Ovary (tissue), 9 donors: Measurements from ENCODE around the gene HES4. TPM values are rescaled to one million over a fixed set of nuclear protein-coding genes. Genes with fewer than 3 reads are reported as not detected.
"Not testable (repeated sequence)": the region's sequence is repeated elsewhere in the genome, so short reads cannot be mapped to it uniquely, and the experiment has no call there.

Experiments
- DNase-seq, 5 donors: peaks; one replicate each; pipeline ENCODE4 v3.0.0-alpha.2; 2019 to 2020
- H3K27ac ChIP-seq, 2 donors: fragments of 200-600 bp; one replicate each; pipeline versions ENCODE4 v1.5.1 to v1.8.0; 2019 to 2022
- H3K27me3 ChIP-seq: fragments of 200-600 bp; one replicate; pipeline ENCODE4 v1.8.0; 2022
- H3K36me3 ChIP-seq: fragments of 200-600 bp; sonication (generic); one replicate; pipeline ENCODE4 v1.5.1; 2019
- H3K4me1 ChIP-seq: one replicate; pipeline ENCODE4 v1.8.1; 2013; ENCODE audit warnings: mild to moderate bottlenecking, moderate library complexity; ENCODE audit not compliant: insufficient read depth
- H3K4me3 ChIP-seq: fragments of 200-600 bp; sonication (generic); one replicate; pipeline ENCODE4 v1.5.1; 2017
- H3K9me3 ChIP-seq, 2 donors: fragments of 200-600 bp in 1 of 2; sonication (generic) in 1 of 2; one replicate each; pipeline versions ENCODE4 v1.5.1 to v1.8.1; 2013 to 2019; ENCODE audit warnings: mild to moderate bottlenecking in 1 of 2, moderate library complexity in 1 of 2
- EP300 ChIP-seq: sonication (generic); formaldehyde crosslinking; IDR thresholded peaks from one replicate; pipeline ENCODE4 v1.6.1; 2017; ENCODE audit warnings: antibody characterized with exemption
- POLR2A ChIP-seq: fragments of 450-650 bp; IDR thresholded peaks from one replicate; pipeline ENCODE4 v1.6.1; 2017; ENCODE audit warnings: antibody characterized with exemption, mild to moderate bottlenecking, moderate library complexity
- WGBS, 3 donors: extraction: QIAGEN DNeasy Blood & Tissue Kit in 1 of 3; methylation state at CpG; one replicate each; pipeline versions ENCODE4 v1.1.5 to v1.1.7; 2013 to 2017; 5-methylcytosine and 5-hydroxymethylcytosine counted together
- intact Hi-C, 4 donors: fragments of 100-400 bp; cut with DNase I; formaldehyde crosslinking; loops; one replicate each; pipeline versions ENCODE4 v1.11.0 to v1.15.1; 2022 to 2023
- polyA plus RNA-seq, 2 donors: library from polyadenylated mRNA; stranded (reverse); fragments of 200-250 nt in 1 of 2; fragments of 350-450 nt in 1 of 2; fragmentation: Illumina TruSeq in 1 of 2; extraction: RNeasy Lipid Tissue Mini Kit (QIAGEN cat#74804) in 1 of 2; gene quantifications; one replicate each; pipeline ENCODE4 v1.2.3, GENCODE V29; 2013 to 2014
- total RNA-seq, 7 donors: library from RNA; depleted of rRNA in 2 of 7; stranded (reverse); fragments of >200 nt in 2 of 7; fragmentation: NEBNext Ultra II Directional in 3 of 7; extraction: Animal tissue kit (Norgen Biotek cat#: 25700) in 3 of 7; gene quantifications; one replicate each; pipeline versions ENCODE4 v1.1.0 to v1.2.4, GENCODE V29; 2016 to 2023
- TF ChIP-seq, protein P1 (sequence below), 3 donors: fragments of 450-650 bp in 2 of 3; fragments of 200-600 bp in 1 of 3; IDR thresholded peaks; one replicate each; pipeline versions ENCODE4 v1.5.1 to v1.8.0; 2016 to 2022; ENCODE audit warnings: antibody characterized with exemption in 3 of 3, mild to moderate bottlenecking in 1 of 3
- donor health status: DM: no; HTN: no; CAD: no; lungs with moderate emphysema.
- donor health status: DM: no; HTN: no; CAD: no.
- donor health status: Bipolar disorder and iron deficiency.
- donor health status: DM: yes; HTN: yes; CAD: no.
- donor health status: DM: no; HTN: no; CAD: no.
- donor health status: DM: yes; HTN: yes; CAD: no.

HES4 gene
- total and polyA plus RNA-seq, 9 donors, result 4.5 to 76.2 (median 7.3) TPM; not detected in 1

DNA sequence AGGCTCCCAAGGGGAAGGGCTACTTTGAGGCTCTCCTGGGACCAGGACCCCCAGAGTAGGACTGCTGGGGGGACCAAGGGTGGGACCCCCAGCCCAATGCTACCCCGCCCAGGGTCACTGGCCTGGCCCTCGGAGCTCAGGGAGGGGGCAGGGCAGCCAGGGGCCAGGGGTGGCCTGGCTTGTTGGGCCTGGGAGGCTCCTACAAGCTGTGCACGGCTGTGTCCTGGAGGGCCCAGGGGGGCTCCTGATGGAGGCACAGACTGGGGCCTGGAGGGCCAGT, 2.2 kb downstream of the HES4 start:
- Histone ChIP-seq H3K4me3 (no peak overlapping the region), H3K36me3 (no peaks in the 10 kb centered on the region), H3K27ac (no peak overlapping the region), H3K9me3 (no peaks in the 10 kb centered on the region), H3K27me3 (peaks cover 11% of the 10 kb centered on the region), H3K4me1 (peaks cover 9% of the 10 kb centered on the region)
- DNase-seq, result no peak
- TF ChIP-seq POLR2A (no peak), EP300 (no peak)
- TF ChIP-seq, protein P1, sequence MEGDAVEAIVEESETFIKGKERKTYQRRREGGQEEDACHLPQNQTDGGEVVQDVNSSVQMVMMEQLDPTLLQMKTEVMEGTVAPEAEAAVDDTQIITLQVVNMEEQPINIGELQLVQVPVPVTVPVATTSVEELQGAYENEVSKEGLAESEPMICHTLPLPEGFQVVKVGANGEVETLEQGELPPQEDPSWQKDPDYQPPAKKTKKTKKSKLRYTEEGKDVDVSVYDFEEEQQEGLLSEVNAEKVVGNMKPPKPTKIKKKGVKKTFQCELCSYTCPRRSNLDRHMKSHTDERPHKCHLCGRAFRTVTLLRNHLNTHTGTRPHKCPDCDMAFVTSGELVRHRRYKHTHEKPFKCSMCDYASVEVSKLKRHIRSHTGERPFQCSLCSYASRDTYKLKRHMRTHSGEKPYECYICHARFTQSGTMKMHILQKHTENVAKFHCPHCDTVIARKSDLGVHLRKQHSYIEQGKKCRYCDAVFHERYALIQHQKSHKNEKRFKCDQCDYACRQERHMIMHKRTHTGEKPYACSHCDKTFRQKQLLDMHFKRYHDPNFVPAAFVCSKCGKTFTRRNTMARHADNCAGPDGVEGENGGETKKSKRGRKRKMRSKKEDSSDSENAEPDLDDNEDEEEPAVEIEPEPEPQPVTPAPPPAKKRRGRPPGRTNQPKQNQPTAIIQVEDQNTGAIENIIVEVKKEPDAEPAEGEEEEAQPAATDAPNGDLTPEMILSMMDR (IDR thresholded peaks at IDR 0.05), result no peak
- 55 to 66% (median 62%) methylated on average over 2 to 3 of the region's 3 CpGs for WGBS, 3 donors
- intact Hi-C loops, result no loop called here

DNA sequence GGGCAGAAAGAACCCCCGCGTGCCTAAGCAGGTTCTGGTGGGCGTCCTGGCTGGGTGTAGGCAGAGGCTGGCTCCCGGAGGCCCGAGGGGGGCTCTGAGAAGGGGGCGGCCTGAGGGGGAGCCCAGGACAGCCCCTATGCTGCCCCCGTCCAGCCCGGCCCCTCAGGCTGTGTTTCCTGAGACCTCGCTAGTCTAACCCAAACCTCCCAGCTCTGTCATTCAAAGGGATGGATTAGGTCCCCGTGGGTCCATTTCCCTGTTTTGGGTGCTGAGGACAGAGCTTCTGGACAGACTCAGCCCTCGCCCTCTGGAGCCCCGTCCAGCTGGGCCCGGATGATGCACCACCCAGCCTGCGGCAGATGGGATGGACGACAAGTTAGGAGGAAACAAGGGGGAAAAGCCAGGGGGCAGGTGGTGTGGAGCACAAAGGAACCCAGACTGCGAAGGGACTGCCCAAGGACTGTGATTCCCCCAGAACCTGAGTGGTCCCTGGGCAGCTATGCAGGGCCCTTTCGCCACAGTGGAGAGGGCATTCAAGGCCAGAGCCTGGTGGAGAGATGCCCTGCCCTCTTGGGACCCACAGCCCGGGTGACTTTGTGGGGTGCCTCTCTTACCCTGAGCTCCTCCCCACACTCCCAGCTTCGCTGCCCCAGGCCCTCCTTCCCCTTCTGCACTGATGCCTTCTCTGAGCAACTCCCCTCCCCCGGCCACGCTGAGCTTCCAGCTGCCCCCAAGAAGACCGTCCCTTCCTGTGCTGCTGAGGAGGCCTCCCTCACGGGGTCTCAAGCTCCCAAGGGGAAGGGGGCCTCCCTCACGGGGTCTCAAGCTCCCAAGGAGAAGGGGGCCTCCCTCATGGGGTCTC, 2.8 kb downstream of the HES4 start:
- peak in 1 of 5 donors; percentile 21 for DNase-seq
- Histone ChIP-seq H3K9me3 (no peaks in the 10 kb centered on the region), H3K4me1 (peaks cover 9% of the 10 kb centered on the region), H3K36me3 (no peaks in the 10 kb centered on the region), H3K4me3 (no peak overlapping the region), H3K27ac (no peak overlapping the region), H3K27me3 (peaks cover 11% of the 10 kb centered on the region)
- 58 to 72% (median 65%) methylated on average over 24 of the region's 24 CpGs for WGBS, 3 donors
- intact Hi-C loops, result no loop called here
- TF ChIP-seq, protein P1 (IDR thresholded peaks at IDR 0.05), result no peak
- TF ChIP-seq POLR2A (no peak), EP300 (no peak)

DNA sequence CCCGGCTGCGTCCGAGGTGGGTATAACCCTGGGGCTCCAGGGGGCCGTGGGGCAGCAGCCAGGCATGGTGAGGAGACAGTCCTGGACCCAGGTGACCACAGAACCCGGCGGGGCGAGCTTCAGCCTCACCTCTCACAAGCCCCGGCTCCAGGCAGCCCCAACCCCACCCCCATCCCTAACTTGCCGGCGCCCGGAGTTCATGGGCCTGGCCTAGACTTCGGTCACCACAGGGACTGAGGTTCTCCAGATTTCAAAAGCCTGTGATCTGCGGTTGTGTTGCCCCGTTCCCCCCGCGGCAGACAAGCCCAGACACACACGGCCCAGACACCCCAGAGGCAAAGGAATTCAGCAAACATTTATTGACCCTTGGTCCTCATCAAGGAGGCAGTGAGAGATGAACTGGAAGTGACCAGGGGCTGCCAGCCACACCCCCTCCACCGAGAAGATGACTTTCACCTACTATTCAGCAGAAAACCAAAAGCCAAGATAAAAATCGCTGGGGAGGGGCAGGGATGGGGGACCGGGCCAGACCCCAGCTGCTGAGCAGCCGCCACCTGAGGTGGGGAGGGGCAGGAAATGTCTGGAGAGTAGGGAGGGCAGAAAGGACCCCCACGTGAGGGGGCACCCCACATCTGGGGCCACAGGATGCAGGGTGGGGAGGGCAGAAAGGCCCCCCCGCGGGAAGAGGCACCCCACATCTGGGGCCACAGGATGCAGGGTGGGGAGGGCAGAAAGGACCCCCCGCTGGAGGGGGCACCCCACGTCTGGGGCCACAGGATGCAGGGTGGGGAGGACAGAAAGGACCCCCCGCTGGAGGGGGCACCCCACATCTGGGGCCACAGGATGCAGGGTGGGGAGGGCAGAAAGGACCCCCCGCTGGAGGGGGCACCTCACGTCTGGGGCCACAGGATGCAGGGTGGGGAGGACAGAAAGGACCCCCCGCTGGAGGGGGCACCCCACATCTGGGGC, 3.9 kb downstream of the HES4 start:
- 34 to 50% (median 37%) methylated on average over 25 to 30 of the region's 30 CpGs for WGBS, 3 donors
- TF ChIP-seq POLR2A (no peak), EP300 (no peak)
- TF ChIP-seq, protein P1 (IDR thresholded peaks at IDR 0.05), result no peak

DNA sequence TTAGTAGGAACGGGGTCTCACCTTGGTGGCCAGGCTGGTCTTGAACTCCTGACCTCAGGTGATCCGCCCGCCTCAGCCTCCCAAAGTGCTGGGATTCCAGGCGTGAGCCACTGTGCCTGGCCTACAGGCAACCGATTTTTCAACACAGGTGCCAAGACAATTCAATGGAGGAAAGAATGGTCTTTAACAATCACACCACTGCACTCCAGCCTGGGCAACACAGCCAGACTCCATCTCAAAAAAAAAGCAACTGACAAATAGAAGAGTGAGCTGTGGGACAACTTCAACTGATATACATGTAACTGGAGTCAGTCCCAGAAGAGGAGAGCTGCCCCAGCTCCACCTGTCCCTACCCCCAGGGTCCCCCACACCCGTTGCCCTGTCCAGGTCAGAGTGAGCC, 5.4 kb downstream of the HES4 start:
- H3K36me3 ChIP-seq, intact Hi-C loops, H3K4me1 ChIP-seq, H3K4me3 ChIP-seq, H3K27ac ChIP-seq, DNase-seq, H3K9me3 ChIP-seq: not testable (repeated sequence)
- peaks cover 11% of the 10 kb centered on the region for H3K27me3 ChIP-seq
- 81 to 88% (median 84%) methylated on average over 6 of the region's 6 CpGs for WGBS, 3 donors

More for the DNA sequence above, 3.9 kb downstream of the HES4 start:
- H3K4me1 ChIP-seq, result peaks cover 9% of the 10 kb centered on the region
- H3K27me3 ChIP-seq, result peaks cover 11% of the 10 kb centered on the region
- DNase-seq, result no peak
- no peak overlapping the region for H3K27ac ChIP-seq
- H3K9me3 ChIP-seq, result peaks cover 0 to 4% of the 10 kb centered on the region in 2 donors
- H3K36me3 ChIP-seq, result no peaks in the 10 kb centered on the region
- no peak overlapping the region for H3K4me3 ChIP-seq
- intact Hi-C loops, result no loop called here
